Measurements from ENCODE around the gene STAG1. TPM values are rescaled to one million over a fixed set of nuclear protein-coding genes. Genes with fewer than 3 reads are reported as not detected.

STAG1 gene
- polyA plus RNA-seq, 3 donors: 7.2 to 10.0 (median 7.5) TPM

DNA sequence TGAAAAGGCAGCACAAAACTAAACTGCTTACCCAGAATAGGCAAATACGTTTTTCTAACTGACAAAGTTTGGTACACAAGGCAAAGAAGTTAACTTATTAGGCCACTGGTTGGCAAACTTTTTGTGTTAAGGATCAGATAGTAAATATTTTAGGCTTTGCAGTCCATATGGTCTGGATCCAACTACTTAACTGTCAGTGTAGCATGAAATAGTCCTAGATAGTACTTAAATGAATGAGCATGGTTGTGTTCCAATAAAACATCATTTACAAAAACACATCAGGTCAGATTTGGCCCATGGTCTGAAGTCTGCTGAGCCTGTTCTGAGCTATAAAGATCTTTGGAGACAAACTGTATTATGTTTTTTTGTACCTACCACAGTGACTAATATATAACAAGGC is 365.1 kb downstream of the STAG1 start:
- TF ChIP-seq, protein P1, sequence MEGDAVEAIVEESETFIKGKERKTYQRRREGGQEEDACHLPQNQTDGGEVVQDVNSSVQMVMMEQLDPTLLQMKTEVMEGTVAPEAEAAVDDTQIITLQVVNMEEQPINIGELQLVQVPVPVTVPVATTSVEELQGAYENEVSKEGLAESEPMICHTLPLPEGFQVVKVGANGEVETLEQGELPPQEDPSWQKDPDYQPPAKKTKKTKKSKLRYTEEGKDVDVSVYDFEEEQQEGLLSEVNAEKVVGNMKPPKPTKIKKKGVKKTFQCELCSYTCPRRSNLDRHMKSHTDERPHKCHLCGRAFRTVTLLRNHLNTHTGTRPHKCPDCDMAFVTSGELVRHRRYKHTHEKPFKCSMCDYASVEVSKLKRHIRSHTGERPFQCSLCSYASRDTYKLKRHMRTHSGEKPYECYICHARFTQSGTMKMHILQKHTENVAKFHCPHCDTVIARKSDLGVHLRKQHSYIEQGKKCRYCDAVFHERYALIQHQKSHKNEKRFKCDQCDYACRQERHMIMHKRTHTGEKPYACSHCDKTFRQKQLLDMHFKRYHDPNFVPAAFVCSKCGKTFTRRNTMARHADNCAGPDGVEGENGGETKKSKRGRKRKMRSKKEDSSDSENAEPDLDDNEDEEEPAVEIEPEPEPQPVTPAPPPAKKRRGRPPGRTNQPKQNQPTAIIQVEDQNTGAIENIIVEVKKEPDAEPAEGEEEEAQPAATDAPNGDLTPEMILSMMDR (IDR thresholded peaks at IDR 0.05): no peak
- no peak overlapping the region for H3K4me2 ChIP-seq (replicated peaks; ENCODE audit: extremely low read depth, low read length, poor library complexity, severe bottlenecking)
- Mint-ChIP-seq H3K36me3 (peaks cover 0 to 6% of the 10 kb centered on the region in 2 donors), H3K27ac (no peak overlapping the region), H3K27me3 (ENCODE audit: low read depth in 3 of 3) (no peaks in the 10 kb centered on the region), H3K4me1 (no peaks in the 10 kb centered on the region), H3K4me3 (no peak overlapping the region), H3K9me3 (no peaks in the 10 kb centered on the region)
- intact Hi-C loops (cut with micrococcal nuclease): loop anchor here in 1 of 2 donors (10.0 kb wide), 1 partner anchor 312 kb away; no protein-coding TSS in a partner anchor
- WGBS (ENCODE audit: insufficient coverage): no CpG with 5 or more reads among the region's 1 CpG
- H3K9me3 ChIP-seq (replicated peaks in 1 of 2; ENCODE audit: control insufficient read depth in 1 of 2, insufficient read depth in 1 of 2, low read length in 2 of 2): no peaks in the 10 kb centered on the region
- no peaks in the 10 kb centered on the region for H3K4me1 ChIP-seq (ENCODE audit: control insufficient read depth in 1 of 2, insufficient read depth in 2 of 2, low read length in 2 of 2)
- no peaks in the 10 kb centered on the region for H4K20me1 ChIP-seq (ENCODE audit: insufficient read depth, low read length)
- H3K27me3 ChIP-seq (ENCODE audit: control insufficient read depth in 2 of 2, insufficient read depth in 2 of 2, low read length in 2 of 2): no peaks in the 10 kb centered on the region
- no peak overlapping the region for H2AFZ ChIP-seq (ENCODE audit: insufficient read depth, low read depth, low read length, poor library complexity, severe bottlenecking)
- H3K36me3 ChIP-seq (replicated peaks in 1 of 2; ENCODE audit: control insufficient read depth in 1 of 2, insufficient read depth in 2 of 2, low read length in 2 of 2): no peaks in the 10 kb centered on the region
- H3K79me2 ChIP-seq (ENCODE audit: insufficient read depth, low read length): no peaks in the 10 kb centered on the region
- H3K9ac ChIP-seq (ENCODE audit: insufficient read depth, low read length, poor library complexity, severe bottlenecking): no peak overlapping the region
- H3K27ac ChIP-seq (ENCODE audit: low read depth in 1 of 2, low read length in 2 of 2): no peak overlapping the region
- no peak for DNase-seq
- H3K4me3 ChIP-seq (replicated peaks in 1 of 3; ENCODE audit: low read depth in 2 of 3, low read length in 3 of 3): no peak overlapping the region

DNA sequence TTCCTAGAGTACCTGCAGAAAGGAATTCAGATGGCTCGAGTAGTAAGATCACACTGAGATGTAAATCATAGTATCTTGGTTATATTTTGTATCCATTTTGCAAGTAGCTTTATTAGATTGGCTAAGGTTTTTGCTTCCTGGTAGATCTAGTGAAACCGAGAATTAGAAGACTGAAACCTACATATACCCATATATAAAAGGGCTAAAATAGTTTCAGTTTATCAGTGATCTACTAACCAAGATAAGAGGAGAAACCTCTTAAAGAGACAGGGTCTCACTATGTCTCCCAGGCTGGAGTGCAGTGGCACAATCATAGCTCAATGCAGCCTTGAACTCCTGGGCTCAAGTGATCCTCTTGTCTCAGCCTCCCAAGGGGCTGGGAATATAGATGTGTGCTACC is 366.7 kb downstream of the STAG1 start:
- H4K20me1 ChIP-seq (ENCODE audit: insufficient read depth, low read length): no peaks in the 10 kb centered on the region
- DNase-seq: no peak
- no CpG with 5 or more reads among the region's 2 CpGs for WGBS (ENCODE audit: insufficient coverage)
- H3K79me2 ChIP-seq (ENCODE audit: insufficient read depth, low read length): no peaks in the 10 kb centered on the region
- Mint-ChIP-seq H3K4me3 (no peak overlapping the region), H3K27ac (no peak overlapping the region), H3K4me1 (no peaks in the 10 kb centered on the region), H3K27me3 (ENCODE audit: low read depth in 3 of 3) (no peaks in the 10 kb centered on the region), H3K36me3 (peaks cover 4 to 6% of the 10 kb centered on the region in 2 donors), H3K9me3 (no peaks in the 10 kb centered on the region)
- H3K27ac ChIP-seq (ENCODE audit: low read depth in 1 of 2, low read length in 2 of 2): no peak overlapping the region
- no peaks in the 10 kb centered on the region for H3K27me3 ChIP-seq (ENCODE audit: control insufficient read depth in 2 of 2, insufficient read depth in 2 of 2, low read length in 2 of 2)
- no peaks in the 10 kb centered on the region for H3K9me3 ChIP-seq (replicated peaks in 1 of 2; ENCODE audit: control insufficient read depth in 1 of 2, insufficient read depth in 1 of 2, low read length in 2 of 2)
- intact Hi-C loops (cut with micrococcal nuclease): loop anchor here in 1 of 2 donors (10.0 kb wide), 1 partner anchor 311 kb away; no protein-coding TSS in a partner anchor
- H3K4me3 ChIP-seq (replicated peaks in 1 of 3; ENCODE audit: low read depth in 2 of 3, low read length in 3 of 3): no peak overlapping the region
- no peak overlapping the region for H2AFZ ChIP-seq (ENCODE audit: insufficient read depth, low read depth, low read length, poor library complexity, severe bottlenecking)
- no peak overlapping the region for H3K4me2 ChIP-seq (replicated peaks; ENCODE audit: extremely low read depth, low read length, poor library complexity, severe bottlenecking)
- no peaks in the 10 kb centered on the region for H3K36me3 ChIP-seq (replicated peaks in 1 of 2; ENCODE audit: control insufficient read depth in 1 of 2, insufficient read depth in 2 of 2, low read length in 2 of 2)
- H3K9ac ChIP-seq (ENCODE audit: insufficient read depth, low read length, poor library complexity, severe bottlenecking): no peak overlapping the region
- TF ChIP-seq, protein P1 (IDR thresholded peaks at IDR 0.05): no peak
- H3K4me1 ChIP-seq (ENCODE audit: control insufficient read depth in 1 of 2, insufficient read depth in 2 of 2, low read length in 2 of 2): no peaks in the 10 kb centered on the region

Data from CD14-positive monocyte (primary cell).